Type B pancreatic cell (in vitro differentiated cells): ENCODE results near the gene ITPA. TPM values are rescaled to one million over a fixed set of nuclear protein-coding genes. Genes with fewer than 3 reads are reported as not detected.
"Not testable (repeated sequence)": the region's sequence is repeated elsewhere in the genome, so short reads cannot be mapped to it uniquely, and the experiment has no call there.

Source experiments
- DNase-seq: peaks from one replicate; pipeline ENCODE4 v3.0.0; 2021; ENCODE audit warnings: mixed read lengths; ENCODE audit not compliant: unreplicated experiment; ENCODE audit errors: extremely low spot score
- H3K27ac Mint-ChIP-seq: 2 replicates; pipeline ENCODE4 v1.8.0; 2021; ENCODE audit warnings: mild to moderate bottlenecking, mixed read lengths
- H3K27me3 Mint-ChIP-seq: 2 replicates; pipeline ENCODE4 v1.8.0; 2021; ENCODE audit warnings: mixed read lengths
- H3K36me3 Mint-ChIP-seq: 2 replicates; pipeline ENCODE4 v1.8.0; 2021; ENCODE audit warnings: mixed read lengths
- H3K4me1 Mint-ChIP-seq: one replicate; pipeline ENCODE4 v1.8.0; 2021; ENCODE audit warnings: mixed read lengths; ENCODE audit not compliant: unreplicated experiment
- H3K4me3 Mint-ChIP-seq: 2 replicates; pipeline ENCODE4 v1.8.0; 2021; ENCODE audit warnings: mild to moderate bottlenecking, mixed read lengths
- H3K9me3 Mint-ChIP-seq: 2 replicates; pipeline ENCODE4 v1.8.0; 2021; ENCODE audit warnings: mixed read lengths
- CTCF ChIP-seq: fragments of 200-600 bp; sonication (generic); conservative IDR thresholded peaks from 2 replicates; pipeline ENCODE4 v1.5.0; 2021; ENCODE audit warnings: antibody characterized with exemption, mild to moderate bottlenecking
- total RNA-seq: library from RNA; stranded (reverse); gene quantifications from 2 replicates; pipeline ENCODE4 v1.2.1, GENCODE V29; 2021; ENCODE audit warnings: low replicate concordance

Gene ITPA
- total RNA-seq, 1 donor from 2014 or later, result 59.7 TPM

- no peak for DNase-seq
- H3K4me1 Mint-ChIP-seq, result peaks cover 12% of the 10 kb centered on the region
- no peaks in the 10 kb centered on the region for H3K9me3 Mint-ChIP-seq
- H3K4me3 Mint-ChIP-seq, result no peak overlapping the region
- TF ChIP-seq CTCF, result no peak
- H3K27me3 Mint-ChIP-seq, result no peaks in the 10 kb centered on the region
- H3K27ac Mint-ChIP-seq, result no peak overlapping the region
- peaks cover 8% of the 10 kb centered on the region for H3K36me3 Mint-ChIP-seq
Measured at GRCh38 chr20:3180319-3180718, 29.0 kb upstream of the ITPA start.

- peaks cover 8% of the 10 kb centered on the region for H3K4me1 Mint-ChIP-seq
- DNase-seq, result no peak
- no peaks in the 10 kb centered on the region for H3K9me3 Mint-ChIP-seq
- H3K27ac Mint-ChIP-seq, result no peak overlapping the region
- H3K4me3 Mint-ChIP-seq, result no peak overlapping the region
- H3K36me3 Mint-ChIP-seq, result peaks cover 8% of the 10 kb centered on the region
- H3K27me3 Mint-ChIP-seq, result no peaks in the 10 kb centered on the region
- no peak for TF ChIP-seq CTCF
Measured at GRCh38 chr20:3181270-3181669, 28.0 kb upstream of the ITPA start.

- H3K9me3 Mint-ChIP-seq, H3K36me3 Mint-ChIP-seq, H3K27ac Mint-ChIP-seq, DNase-seq, H3K27me3 Mint-ChIP-seq, H3K4me1 Mint-ChIP-seq, H3K4me3 Mint-ChIP-seq: not testable (repeated sequence)
Measured at GRCh38 chr20:3182429-3182828, 26.9 kb upstream of the ITPA start.

- no peak for DNase-seq
- Mint-ChIP-seq H3K27ac (no peak overlapping the region), H3K4me1 (peaks cover 8% of the 10 kb centered on the region), H3K36me3 (peaks cover 8% of the 10 kb centered on the region), H3K9me3 (no peaks in the 10 kb centered on the region), H3K4me3 (no peak overlapping the region), H3K27me3 (no peaks in the 10 kb centered on the region)
- TF ChIP-seq CTCF, result no peak
Measured at GRCh38 chr20:3183896-3184612, 25.2 kb upstream of the ITPA start.

GRCh38 chr20:3187861-3188260 is 21.4 kb upstream of the ITPA start:
- not testable (repeated sequence) for H3K4me1 Mint-ChIP-seq, DNase-seq, H3K4me3 Mint-ChIP-seq, H3K9me3 Mint-ChIP-seq, H3K27ac Mint-ChIP-seq, H3K27me3 Mint-ChIP-seq
- peaks cover 29% of the 10 kb centered on the region for H3K36me3 Mint-ChIP-seq

GRCh38 chr20:3188823-3189413 is 20.4 kb upstream of the ITPA start:
- Mint-ChIP-seq H3K27me3 (no peaks in the 10 kb centered on the region), H3K4me1 (no peaks in the 10 kb centered on the region), H3K27ac (no peak overlapping the region)

More at GRCh38 chr20:3188823-3189413, 20.4 kb upstream of the ITPA start:
- no peak overlapping the region for H3K4me3 Mint-ChIP-seq
- no peak for TF ChIP-seq CTCF
- H3K9me3 Mint-ChIP-seq, result no peaks in the 10 kb centered on the region
- peaks cover 28% of the 10 kb centered on the region for H3K36me3 Mint-ChIP-seq
- no peak for DNase-seq
